ENCODE results near the gene TRIM42.

- TF ChIP-seq CTCF (IDR thresholded peaks at IDR 0.05) = no peak
- no peak for TF ChIP-seq POLR2A (IDR thresholded peaks at IDR 0.05)
- no peak for TF ChIP-seq EP300 (IDR thresholded peaks at IDR 0.05)
These were observed 70.3 kb downstream of the TRIM42 start for GRCh38 chr3:140748171-140748570.

Data from tibial nerve (tissue), 4 donors.